Stimulated activated CD4-positive, alpha-beta T cell treated with anti-CD3 and anti-CD28 coated beads, Interleukin-15, amount 100 ng/mL, for 1 hour (primary cell): Measurements from ENCODE around the gene PLEKHM3.

Source experiments
- DNase-seq, 2 donors: peaks; one replicate each; pipeline ENCODE4 v3.0.0-alpha.2; 2020; ENCODE audit warnings: low read depth in 1 of 2, low spot score in 1 of 2

The PLEKHM3 gene

GRCh38 chr2:207802650-207803049 is 222.7 kb downstream of the PLEKHM3 start:
- DNase-seq: no peak

GRCh38 chr2:207801259-207801658 is 224.1 kb downstream of the PLEKHM3 start:
- DNase-seq: no peak

GRCh38 chr2:207796585-207797350 is 228.6 kb downstream of the PLEKHM3 start:
- DNase-seq: no peak

GRCh38 chr2:207792244-207792785 is 233.0 kb downstream of the PLEKHM3 start:
- no peak for DNase-seq

GRCh38 chr2:207791579-207792243 is 233.6 kb downstream of the PLEKHM3 start:
- no peak for DNase-seq

- no peak for DNase-seq
Measured at GRCh38 chr2:207790898-207791297, 234.4 kb downstream of the PLEKHM3 start.

- no peak for DNase-seq
Measured at GRCh38 chr2:207787800-207788199, 237.5 kb downstream of the PLEKHM3 start.

GRCh38 chr2:207787017-207787416 is 238.3 kb downstream of the PLEKHM3 start:
- DNase-seq: no peak

- no peak for DNase-seq
Measured at GRCh38 chr2:207784898-207785297, 240.4 kb downstream of the PLEKHM3 start.

- no peak for DNase-seq
Measured at GRCh38 chr2:207783514-207783913, 241.8 kb downstream of the PLEKHM3 start.

- no peak for DNase-seq
Measured at GRCh38 chr2:207782238-207783030, 242.9 kb downstream of the PLEKHM3 start.

GRCh38 chr2:207779523-207779922 is 245.8 kb downstream of the PLEKHM3 start:
- DNase-seq: no peak

GRCh38 chr2:207778298-207778882 is 246.9 kb downstream of the PLEKHM3 start:
- no peak for DNase-seq

GRCh38 chr2:207777124-207777523 is 248.2 kb downstream of the PLEKHM3 start:
- DNase-seq: no peak

- DNase-seq: no peak
Measured at GRCh38 chr2:207775473-207775872, 249.9 kb downstream of the PLEKHM3 start.

- no peak for DNase-seq
Measured at GRCh38 chr2:207772844-207773205, 252.5 kb downstream of the PLEKHM3 start.

GRCh38 chr2:207772081-207772843 is 253.1 kb downstream of the PLEKHM3 start:
- no peak for DNase-seq

- DNase-seq: no peak
Measured at GRCh38 chr2:207771421-207771820, 253.9 kb downstream of the PLEKHM3 start.
